GM18526 (cell line): ENCODE measurements around the gene ICAM1.

ENCODE experiments used
- POLR2A ChIP-seq: IDR thresholded peaks from 3 replicates; pipeline ENCODE4 v1.6.1; 2011; ENCODE audit not compliant: insufficient read length; ENCODE audit errors: extremely low read depth

The ICAM1 gene

GRCh38 chr19:10270616-10271394 lies at the start of gene ICAM1:
Gene ICAM1, plus strand, starts transcription at chr19:10271120. Its CDS starts 40 bp downstream, at chr19:10271160.
- peak; percentile 99 for TF ChIP-seq POLR2A

GRCh38 chr19:10222201-10222890 lies 48.6 kb upstream of the ICAM1 start:
- no peak for TF ChIP-seq POLR2A

DNA sequence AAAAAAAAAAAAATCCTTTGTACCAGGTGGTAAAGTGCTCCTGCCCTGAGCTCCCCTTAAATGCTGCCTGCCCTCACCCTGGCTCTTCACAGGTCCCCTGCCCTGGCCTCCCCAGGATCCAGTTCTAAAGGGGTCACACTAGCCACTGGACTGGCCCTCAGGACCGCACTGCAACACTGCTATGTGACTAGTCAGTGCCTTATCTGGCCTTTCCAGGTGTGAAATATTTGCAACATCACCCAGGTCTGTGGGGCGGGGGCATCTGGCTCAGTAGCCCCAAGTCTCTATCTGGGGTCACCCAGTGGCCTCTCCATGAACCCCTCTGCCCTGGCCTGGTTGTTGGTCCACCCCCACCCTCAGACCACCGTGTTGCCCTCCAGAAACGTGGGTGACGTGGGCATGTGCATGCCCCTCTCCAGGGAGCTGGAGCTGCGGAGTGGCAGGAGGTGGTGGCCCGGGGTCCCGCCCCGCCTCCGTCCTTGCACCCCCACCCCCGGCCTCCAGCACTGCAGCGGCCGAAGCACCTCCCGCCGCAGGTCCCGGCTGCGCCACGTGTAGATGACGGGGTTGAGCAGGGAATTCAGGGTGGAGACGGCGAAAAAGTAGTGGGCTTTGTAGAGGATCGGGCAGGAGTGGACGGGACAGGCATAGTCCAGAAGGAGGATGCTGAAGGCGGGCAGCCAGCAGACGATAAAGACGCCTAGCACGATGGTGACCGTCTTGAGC lies 47.3 kb upstream of the ICAM1 start:
- TF ChIP-seq POLR2A = no peak

- no peak for TF ChIP-seq POLR2A
Measured at GRCh38 chr19:10224337-10224736, 46.6 kb upstream of the ICAM1 start.

DNA sequence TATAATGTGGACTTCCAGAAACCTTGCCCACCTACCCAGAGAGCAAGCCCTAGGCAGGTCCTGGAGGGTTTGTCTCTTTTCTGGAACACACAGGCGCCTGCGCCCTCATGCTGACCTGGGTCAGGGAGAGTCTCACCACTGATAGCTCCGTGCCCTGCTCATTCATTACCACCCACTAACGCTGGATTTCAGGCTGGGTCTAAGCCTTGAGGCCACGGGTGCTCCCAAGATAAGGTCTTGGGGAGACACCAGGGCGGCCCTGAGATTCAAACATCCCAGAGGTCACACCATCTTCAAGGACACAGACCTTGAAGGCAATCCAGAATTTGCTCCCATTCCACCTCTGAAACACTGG lies 44.9 kb upstream of the ICAM1 start:
- no peak for TF ChIP-seq POLR2A

- TF ChIP-seq POLR2A = no peak
Measured at GRCh38 chr19:10226376-10227025, 44.4 kb upstream of the ICAM1 start.

DNA sequence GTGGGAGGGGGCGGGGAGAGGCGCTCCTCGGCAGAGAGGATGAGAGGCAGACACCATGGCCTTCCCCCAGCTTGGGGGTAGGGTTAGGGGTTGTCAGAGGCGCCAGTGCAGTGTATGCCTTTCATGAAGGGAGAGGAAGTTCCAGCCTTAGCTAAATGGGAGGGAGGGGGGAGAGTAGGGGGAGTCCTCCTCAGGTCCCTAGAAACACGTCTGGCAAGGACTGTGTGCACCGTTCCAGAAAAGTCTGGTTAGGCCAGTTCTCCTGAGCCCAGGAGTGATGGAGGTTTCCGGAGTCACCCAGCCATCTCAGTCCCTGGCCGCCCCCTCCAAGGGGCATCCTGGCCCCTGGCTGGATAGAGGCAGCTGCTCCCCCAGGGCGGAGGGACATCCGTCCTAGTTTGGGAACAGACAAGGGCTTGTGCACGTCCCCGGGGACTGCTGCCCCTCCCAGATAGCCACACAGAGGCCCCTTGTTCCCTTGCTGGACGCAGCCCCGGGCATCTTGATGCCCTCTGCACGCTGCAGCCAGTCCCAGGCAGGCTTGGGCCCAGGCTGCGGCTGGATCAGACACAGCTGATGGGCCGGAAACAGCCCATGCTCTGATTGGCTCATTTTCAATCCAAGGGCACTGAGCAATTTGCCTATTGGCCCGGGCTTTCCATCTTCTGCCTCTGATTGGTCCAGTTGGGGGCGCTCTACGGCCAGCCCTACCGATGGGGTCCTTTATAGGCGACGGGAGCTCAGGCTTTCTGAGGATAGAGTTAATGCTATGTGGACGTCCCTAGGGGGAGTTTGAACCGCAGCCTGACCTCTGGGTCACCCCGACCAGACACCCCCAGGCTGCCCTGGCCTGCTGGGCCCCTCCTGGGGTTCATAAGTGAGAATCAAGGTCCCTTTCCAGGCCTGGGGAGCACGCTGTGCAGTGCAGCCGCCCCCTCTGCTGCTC lies 43.6 kb upstream of the ICAM1 start:
- no peak for TF ChIP-seq POLR2A

DNA sequence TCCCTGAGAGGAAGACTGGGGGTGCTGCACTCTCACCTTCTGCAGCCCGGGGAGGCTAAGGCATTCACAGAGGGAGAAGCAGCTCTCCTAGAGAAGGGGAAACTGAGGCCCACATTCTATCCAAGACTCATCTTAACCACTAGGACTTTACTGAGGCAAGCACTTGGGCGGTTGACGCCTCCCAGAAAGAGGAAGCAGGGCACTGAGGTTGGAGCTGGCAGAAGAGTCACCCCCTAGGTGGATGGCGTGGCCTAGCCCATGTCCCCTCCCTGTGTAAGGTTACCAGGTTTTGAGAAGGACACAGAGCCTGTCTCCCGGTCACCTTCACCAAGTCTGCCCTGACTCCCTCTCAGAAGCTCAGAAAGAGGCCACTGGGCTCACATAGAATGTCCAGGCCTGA lies 42.5 kb upstream of the ICAM1 start:
- TF ChIP-seq POLR2A = no peak

- no peak for TF ChIP-seq POLR2A
Measured at GRCh38 chr19:10228920-10229319, 42.0 kb upstream of the ICAM1 start.

DNA sequence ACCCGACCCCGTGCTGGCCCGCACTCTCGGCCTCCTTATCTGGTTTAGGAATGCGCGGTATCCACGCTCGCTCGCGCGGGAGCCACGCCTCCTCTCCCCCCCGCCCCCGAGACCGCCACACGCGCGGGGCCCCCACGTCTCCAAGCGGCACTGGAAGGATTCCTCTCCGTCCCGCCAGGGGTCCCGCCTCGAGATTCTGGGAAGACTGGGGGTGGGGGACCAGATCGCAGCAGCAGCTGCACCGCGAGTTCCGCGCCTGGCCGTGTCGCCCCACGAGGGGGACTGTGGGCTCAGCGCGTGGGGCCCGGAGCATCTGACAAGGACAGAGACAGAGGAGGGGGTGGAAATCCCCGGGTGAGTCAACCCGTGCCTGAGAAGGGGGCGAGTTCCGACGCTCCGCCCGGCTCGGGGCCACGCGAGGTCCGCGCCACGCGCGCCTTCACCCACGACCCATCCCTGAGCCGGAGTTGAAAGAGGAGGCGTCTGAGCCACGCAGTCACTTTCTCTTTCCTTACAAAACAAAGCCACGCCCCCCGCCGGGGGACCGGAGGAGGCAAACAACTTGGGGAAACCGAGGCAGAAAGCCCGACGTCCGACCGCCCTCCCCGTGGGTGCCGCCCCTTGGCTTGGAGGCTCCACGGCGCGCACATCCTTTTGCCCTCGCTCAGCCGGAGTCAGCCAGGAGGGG lies 40.6 kb upstream of the ICAM1 start:
- no peak for TF ChIP-seq POLR2A

- TF ChIP-seq POLR2A = peak; percentile 41
Measured at GRCh38 chr19:10230861-10231611, 39.9 kb upstream of the ICAM1 start, which contains the start of gene S1PR2. Gene S1PR2, minus strand, starts transcription at chr19:10231331. Its CDS starts 6,426 bp downstream, at chr19:10224905.

DNA sequence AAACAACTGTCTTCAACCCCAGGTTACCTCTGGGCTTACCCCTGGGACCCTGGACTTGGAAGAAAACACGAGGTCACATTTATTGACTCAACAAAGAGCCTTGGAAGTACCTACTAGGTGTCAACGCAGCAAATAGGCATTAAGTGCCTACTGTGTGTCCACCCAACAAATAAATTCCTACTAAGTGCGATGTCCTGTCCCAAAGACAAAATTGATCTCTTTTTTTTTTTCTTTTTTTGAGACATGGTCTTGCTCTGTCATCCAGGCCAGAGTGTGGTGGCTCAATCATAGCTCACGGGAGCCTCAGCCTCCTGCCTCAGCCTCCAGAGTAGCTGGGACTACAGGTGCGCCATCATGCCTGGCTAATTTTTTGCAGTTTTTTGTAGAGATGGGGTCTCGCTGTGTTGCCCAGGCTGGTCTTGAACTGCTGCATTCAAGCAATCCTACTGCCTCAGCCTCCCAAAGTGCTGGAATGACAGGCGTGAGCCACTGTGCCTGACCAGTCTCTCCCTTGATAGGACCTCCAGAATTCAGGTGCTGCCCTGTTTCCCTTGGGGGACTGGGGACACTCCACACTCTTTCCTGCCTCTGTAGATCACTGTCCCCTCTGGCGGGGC lies 39.2 kb upstream of the ICAM1 start:
- TF ChIP-seq POLR2A = no peak

GRCh38 chr19:10233946-10234345 lies 37.0 kb upstream of the ICAM1 start:
- no peak for TF ChIP-seq POLR2A
